Esophagus squamous epithelium (tissue), 5 donors: Measurements from ENCODE around the gene ATP13A5. TPM values are rescaled to one million over a fixed set of nuclear protein-coding genes. Genes with fewer than 3 reads are reported as not detected.

Source experiments
- DNase-seq: peaks from one replicate; lab custom pipeline; 2025; lab: John Stamatoyannopoulos, UW
- H3K27ac ChIP-seq, 4 donors: fragments of 200-600 bp; sonication (generic); one replicate each; pipeline ENCODE4 v1.5.1; 2016 to 2019; ENCODE audit warnings: mild to moderate bottlenecking in 1 of 4
- H3K27me3 ChIP-seq, 4 donors: fragments of 200-600 bp; sonication (generic); 1 replicate in 3 of 4; 2 replicates in 1 of 4; pipeline versions ENCODE4 v1.5.1 to v1.6.0; 2017 to 2021; ENCODE audit warnings: antibody characterized with exemption in 1 of 4
- H3K36me3 ChIP-seq, 3 donors: fragments of 200-600 bp; sonication (generic); one replicate each; pipeline ENCODE4 v1.5.1; 2016 to 2019
- H3K4me1 ChIP-seq, 3 donors: fragments of 200-600 bp; sonication (generic); one replicate each; pipeline ENCODE4 v1.5.1; 2017 to 2019
- H3K4me3 ChIP-seq, 4 donors: fragments of 200-600 bp; sonication (generic); 1 replicate in 3 of 4; 2 replicates in 1 of 4; pipeline ENCODE4 v1.5.1; 2016 to 2019; ENCODE audit warnings: mild to moderate bottlenecking in 2 of 4, moderate library complexity in 1 of 4
- H3K9me3 ChIP-seq, 3 donors: fragments of 200-600 bp; sonication (generic); one replicate each; pipeline ENCODE4 v1.5.1; 2016 to 2019
- CTCF ChIP-seq, 6 experiments: fragments of 450-650 bp in 4 of 6; fragments of 200-600 bp in 2 of 6; sonication (generic) in 2 of 6; IDR thresholded peaks; one replicate each; pipeline ENCODE4 v1.5.1; 2016 to 2019; ENCODE audit warnings: antibody characterized with exemption in 6 of 6, mild to moderate bottlenecking in 4 of 6, moderate library complexity in 4 of 6
- POLR2A ChIP-seq, 4 donors: fragments of 450-650 bp; IDR thresholded peaks; one replicate each; pipeline ENCODE4 v1.6.1; 2017; ENCODE audit warnings: antibody characterized with exemption in 4 of 4, mild to moderate bottlenecking in 4 of 4, moderate library complexity in 3 of 4
- WGBS, 2 donors: methylation state at CpG; one replicate each; pipeline ENCODE4 v1.1.5; 2018; 5-methylcytosine and 5-hydroxymethylcytosine counted together
- intact Hi-C: fragments of 100-400 bp; cut with DNase I; formaldehyde crosslinking; loops from one replicate; pipeline ENCODE4 v1.15.0; 2022
- total RNA-seq, 4 donors: library from RNA; depleted of rRNA; stranded (reverse); fragments of >200 nt; gene quantifications; one replicate each; pipeline ENCODE4 v1.1.0, GENCODE V29; 2016
- donor health status: DM: yes; HTN: yes; CAD: no.

The ATP13A5 gene
- total RNA-seq, 4 donors from 2014 or later = 0.19 to 0.85 (median 0.48) TPM

GRCh38 chr3:193347521-193348501 is 30.7 kb downstream of the ATP13A5 start:
- H3K4me1 ChIP-seq = peaks cover 0 to 19% (median 0%) of the 10 kb centered on the region in 3 donors
- H3K36me3 ChIP-seq = no peaks in the 10 kb centered on the region
- TF ChIP-seq CTCF (IDR thresholded peaks at IDR 0.05) = no peak
- no peak for TF ChIP-seq POLR2A (IDR thresholded peaks at IDR 0.05)
- 20 to 27% methylated on average over 11 of the region's 11 CpGs for WGBS, 2 donors
- no peak overlapping the region for H3K27ac ChIP-seq
- no peaks in the 10 kb centered on the region for H3K27me3 ChIP-seq
- no peak overlapping the region for H3K4me3 ChIP-seq
- no peak for DNase-seq
- intact Hi-C loops = no loop called here
- H3K9me3 ChIP-seq = no peaks in the 10 kb centered on the region

- TF ChIP-seq CTCF (IDR thresholded peaks at IDR 0.05) (no peak), POLR2A (IDR thresholded peaks at IDR 0.05) (no peak)
- DNase-seq = no peak
- 58 to 68% methylated on average over 4 of the region's 4 CpGs for WGBS, 2 donors
- Histone ChIP-seq H3K4me1 (peaks cover 0 to 19% (median 0%) of the 10 kb centered on the region in 3 donors), H3K36me3 (no peaks in the 10 kb centered on the region), H3K4me3 (no peak overlapping the region), H3K9me3 (no peaks in the 10 kb centered on the region), H3K27me3 (no peaks in the 10 kb centered on the region), H3K27ac (no peak overlapping the region)
- intact Hi-C loops = no loop called here
Measured at GRCh38 chr3:193346259-193346658, 32.3 kb downstream of the ATP13A5 start.

GRCh38 chr3:193345431-193345830 is 33.1 kb downstream of the ATP13A5 start:
- WGBS, 2 donors = 62 to 64% methylated on average over 3 of the region's 3 CpGs
- H3K4me1 ChIP-seq = peaks cover 0 to 19% (median 0%) of the 10 kb centered on the region in 3 donors
- H3K9me3 ChIP-seq = no peaks in the 10 kb centered on the region
- no peak overlapping the region for H3K27ac ChIP-seq
- no peak for DNase-seq
- intact Hi-C loops = no loop called here
- peaks cover 0 to under 1% (median 0%) of the 10 kb centered on the region in 4 donors for H3K27me3 ChIP-seq
- TF ChIP-seq POLR2A (IDR thresholded peaks at IDR 0.05) (no peak), CTCF (IDR thresholded peaks at IDR 0.05) (no peak)
- H3K4me3 ChIP-seq = no peak overlapping the region
- H3K36me3 ChIP-seq = no peaks in the 10 kb centered on the region

GRCh38 chr3:193344486-193344885 is 34.1 kb downstream of the ATP13A5 start:
- intact Hi-C loops = no loop called here
- no peak overlapping the region for H3K27ac ChIP-seq
- no peak overlapping the region for H3K4me3 ChIP-seq
- DNase-seq = no peak
- H3K27me3 ChIP-seq = peaks cover 0 to 10% (median 0%) of the 10 kb centered on the region in 4 donors
- H3K9me3 ChIP-seq = no peaks in the 10 kb centered on the region
- TF ChIP-seq CTCF (IDR thresholded peaks at IDR 0.05) (no peak), POLR2A (IDR thresholded peaks at IDR 0.05) (no peak)
- no peaks in the 10 kb centered on the region for H3K36me3 ChIP-seq
- 53 to 70% methylated on average over 3 of the region's 3 CpGs for WGBS, 2 donors
- H3K4me1 ChIP-seq = peaks cover 0 to 19% (median 0%) of the 10 kb centered on the region in 3 donors

- Histone ChIP-seq H3K4me3 (no peak overlapping the region), H3K27ac (no peak overlapping the region), H3K4me1 (peaks cover 0 to 15% (median 0%) of the 10 kb centered on the region in 3 donors), H3K36me3 (no peaks in the 10 kb centered on the region), H3K9me3 (no peaks in the 10 kb centered on the region), H3K27me3 (peaks cover 0 to 10% (median 0%) of the 10 kb centered on the region in 4 donors)
- TF ChIP-seq CTCF (IDR thresholded peaks at IDR 0.05) (no peak), POLR2A (IDR thresholded peaks at IDR 0.05) (no peak)
- no peak for DNase-seq
- intact Hi-C loops = no loop called here
- WGBS, 2 donors = 85 to 89% methylated on average over 4 of the region's 4 CpGs
Measured at GRCh38 chr3:193343726-193344222, 34.8 kb downstream of the ATP13A5 start.
